SH-SY5Y (cell line): ENCODE data around the gene FOXA3.

ENCODE experiments used
- GATA2 ChIP-seq: IDR thresholded peaks from 2 replicates; pipeline ENCODE4 v1.6.1; 2011; ENCODE audit warnings: mild to moderate bottlenecking, low read depth, low read length
- GATA3 ChIP-seq: IDR thresholded peaks from 2 replicates; pipeline ENCODE4 v1.6.1; 2011; ENCODE audit warnings: low read depth, mild to moderate bottlenecking, low read length, moderate library complexity

DNA sequence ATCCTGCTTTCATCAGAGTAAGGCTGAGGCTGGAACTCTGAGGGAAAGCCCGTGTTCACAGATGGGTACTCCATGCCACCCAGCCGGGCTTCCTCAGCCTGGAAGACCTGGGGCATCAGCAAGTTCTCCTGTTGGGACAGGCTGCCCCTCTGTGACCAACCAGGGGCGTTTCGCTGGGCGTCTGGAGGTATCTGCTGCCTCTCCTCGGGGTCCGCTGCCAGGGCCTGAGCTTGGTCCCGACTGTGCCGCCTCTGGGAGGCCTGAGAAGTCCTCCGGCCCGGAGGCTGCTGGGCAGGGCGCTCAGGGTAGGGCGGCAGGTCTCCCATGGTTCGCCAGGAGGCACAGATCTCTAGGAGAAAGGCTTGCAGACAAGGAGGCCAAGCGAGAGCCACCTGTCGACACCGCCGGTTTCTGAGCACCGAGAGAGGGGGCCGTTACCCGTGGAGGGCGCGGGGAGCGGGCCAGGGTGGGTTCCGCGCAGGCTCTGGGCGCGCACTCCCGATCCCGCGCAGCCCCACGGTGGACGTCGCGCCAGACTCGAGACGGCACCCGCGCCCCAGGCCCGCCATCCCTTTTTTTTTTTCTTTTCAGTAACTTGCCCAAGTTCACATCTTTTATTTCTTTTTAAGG, 49.2 kb upstream of the FOXA3 start, which contains the start of gene RSPH6A:
- TF ChIP-seq GATA3 (no peak), GATA2 (no peak)
